CD4-positive, alpha-beta T cell treated with Interleukin-1 beta for 1 hour (primary cell): ENCODE measurements around the gene TOMM6.

Experiments
- DNase-seq, 2 donors: peaks; one replicate each; pipeline ENCODE4 v3.0.0-alpha.2; 2020 to 2022

The TOMM6 gene

DNA sequence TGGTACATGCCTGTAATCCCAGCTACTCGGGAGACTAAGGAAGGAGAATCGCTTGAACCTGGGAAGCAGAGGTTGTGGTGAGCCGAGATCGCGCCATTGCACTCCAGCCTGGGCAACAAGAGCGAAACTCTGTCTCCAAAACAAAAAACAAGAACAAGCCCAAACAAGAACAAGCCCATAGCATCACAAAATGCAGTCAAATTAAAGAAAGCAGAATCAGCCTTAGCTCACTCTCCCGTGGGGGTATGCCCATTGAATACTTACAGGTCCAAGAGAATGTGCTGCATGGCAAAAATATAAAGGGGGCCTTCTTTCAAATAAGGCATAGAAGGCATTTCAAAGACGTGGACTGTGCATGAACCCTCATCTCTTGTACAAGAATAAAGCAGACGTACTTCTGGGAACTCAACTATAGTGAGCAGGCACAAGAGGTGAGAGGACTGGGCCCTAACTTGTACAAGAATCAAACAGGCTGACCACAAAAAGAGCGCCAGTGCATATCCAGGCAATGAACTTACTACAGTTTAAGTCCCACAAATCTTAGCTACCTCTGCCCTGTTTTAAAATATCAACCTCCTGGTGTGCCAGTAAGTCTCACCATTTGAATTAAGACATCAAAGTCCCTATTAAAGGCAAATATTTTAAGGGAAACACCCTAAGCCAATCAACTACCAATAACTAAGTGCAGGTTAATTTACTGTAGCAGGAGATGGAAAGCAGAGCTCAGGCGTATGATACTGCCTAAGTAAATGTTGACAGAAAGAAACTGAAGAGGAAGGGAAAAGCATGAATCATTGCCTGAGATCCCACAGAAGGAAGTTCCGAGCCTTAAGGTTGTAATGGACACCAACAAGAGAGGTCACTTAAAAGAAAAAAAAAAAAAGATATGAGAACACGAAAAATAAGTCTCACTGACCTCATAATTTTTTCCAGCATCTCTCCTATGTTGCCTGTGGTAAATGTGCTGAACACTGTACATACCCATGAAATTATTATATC is 37.4 kb downstream of the TOMM6 start:
- DNase-seq, result no peak

DNA sequence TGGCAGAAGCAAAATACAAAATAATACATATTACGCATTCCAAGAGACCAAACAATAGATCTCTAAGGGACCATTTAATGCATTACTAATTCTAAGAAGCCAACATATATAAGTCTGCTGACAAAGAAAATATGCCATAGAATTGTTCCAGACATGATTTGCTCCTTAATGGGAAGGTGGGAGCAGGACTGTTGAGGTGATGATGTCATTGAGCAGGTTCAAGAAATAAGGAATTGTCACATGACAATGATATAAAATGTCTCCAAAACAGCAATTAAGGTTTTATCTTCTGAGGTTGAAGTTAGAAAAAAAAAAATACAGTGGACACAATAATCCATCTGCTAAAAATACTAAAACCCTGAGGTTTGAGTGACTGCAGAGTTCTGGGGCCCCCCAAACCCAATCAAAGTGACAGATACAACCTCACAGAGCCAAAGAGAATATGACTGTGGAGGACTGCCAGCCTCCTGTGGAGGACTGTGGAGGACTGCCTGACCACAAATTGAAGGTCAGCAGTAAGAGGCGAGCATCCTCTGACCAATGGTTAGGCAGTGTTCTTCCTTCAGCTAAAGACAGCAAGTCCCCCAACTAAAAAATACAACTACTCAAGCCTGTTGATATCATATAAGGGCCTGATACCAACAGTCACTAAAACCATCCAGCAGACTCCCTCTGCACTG is 39.0 kb downstream of the TOMM6 start:
- DNase-seq, result no peak

DNA sequence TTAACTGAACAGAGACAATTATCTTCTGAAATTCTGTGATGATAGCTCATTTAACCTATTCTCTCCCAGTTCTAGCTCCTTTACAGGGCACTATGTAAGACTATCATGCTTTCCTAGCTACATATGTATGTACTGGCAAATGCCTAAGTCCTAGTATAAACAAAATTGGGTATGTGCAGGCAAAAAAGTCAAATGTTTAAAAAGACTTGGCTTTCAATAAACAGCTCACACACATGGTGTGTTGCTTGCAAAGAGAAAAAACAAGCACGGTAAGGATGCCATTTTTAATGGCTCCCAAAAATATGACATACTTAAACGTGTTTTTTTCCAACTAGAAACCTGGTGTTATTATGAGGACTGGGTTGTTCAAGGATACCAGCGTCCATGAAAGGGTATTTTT is 44.8 kb downstream of the TOMM6 start:
- no peak for DNase-seq

DNA sequence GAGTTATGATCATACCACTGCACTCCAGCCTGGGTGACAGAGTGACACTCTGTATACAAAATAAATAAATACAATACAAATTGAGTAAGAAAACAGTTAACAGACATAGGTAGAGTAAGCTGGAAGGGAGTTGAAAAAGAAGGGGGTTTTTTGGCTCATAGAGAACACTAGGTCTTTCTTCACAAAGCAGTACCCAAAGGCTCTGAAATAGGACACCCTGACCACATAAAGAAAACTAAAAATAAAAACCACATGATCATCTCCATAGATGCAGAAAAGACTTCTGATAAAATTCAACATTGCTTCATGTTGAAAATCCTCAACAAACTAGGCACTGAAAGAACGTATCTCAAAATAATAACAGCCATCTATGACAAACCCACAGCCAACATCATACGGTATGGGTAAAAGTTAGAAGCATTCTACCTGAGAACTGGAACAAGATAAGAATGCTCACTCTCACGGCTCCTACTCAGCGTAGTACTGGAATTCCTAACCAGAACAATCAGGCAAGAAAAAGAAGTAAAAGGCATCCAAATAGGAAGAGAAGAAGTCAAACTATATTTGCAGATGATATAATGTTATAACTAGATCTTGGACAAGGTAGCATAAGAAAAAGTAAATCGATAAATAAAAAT is 48.6 kb downstream of the TOMM6 start:
- DNase-seq, result no peak

DNA sequence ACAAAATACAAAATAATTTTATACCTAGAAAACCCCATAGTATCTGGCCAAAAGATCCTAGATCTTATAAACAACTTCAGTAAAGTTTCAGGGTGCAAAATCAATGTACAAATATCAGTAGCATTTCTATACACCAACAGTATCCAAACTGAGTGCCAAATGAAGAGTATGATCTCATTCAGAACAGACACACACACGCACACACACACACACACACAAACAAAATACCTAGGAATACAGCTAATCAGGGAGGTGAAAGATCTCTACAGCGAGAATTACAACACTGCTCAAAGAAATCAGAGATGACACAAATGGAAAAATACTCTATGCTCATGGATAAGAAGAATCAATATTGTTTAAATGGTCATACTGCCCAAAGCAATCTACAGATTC is 49.2 kb downstream of the TOMM6 start:
- DNase-seq, result no peak
